ENCODE data around the gene DHRSX. TPM values are rescaled to one million over a fixed set of nuclear protein-coding genes. Genes with fewer than 3 reads are reported as not detected.

The DHRSX gene
- total and polyA plus RNA-seq, 2 of the 13 experiments (the other 11 are each of a cell fraction or from before 2014, with no cell fraction given): 15.5 to 24.3 TPM

GRCh38 chrX:2488621-2489285, 12.0 kb downstream of the DHRSX start:
- BruUV-seq (replicated peaks): no TSS peak
- no peak for DNase-seq (ENCODE audit: low spot score)
- Histone ChIP-seq H3K4me1 (ENCODE audit: insufficient read depth, low read length) (0 out of 2 replicates have a peak, but pooled peaks cover 15% of the 10 kb centered on the region), H3K9me3 (ENCODE audit: low read length) (no peaks in the 10 kb centered on the region), H3K4me3 (replicated peaks in 1 of 3; ENCODE audit: insufficient read depth in 1 of 3, low read depth in 2 of 3, low read length in 3 of 3) (no peak overlapping the region), H3K9ac (ENCODE audit: insufficient read depth, low read depth, low read length) (no peak overlapping the region), H3K27me3 (ENCODE audit: control insufficient read depth in 1 of 2, insufficient read depth in 2 of 2, low read length in 2 of 2) (no peaks in the 10 kb centered on the region), H4K20me1 (ENCODE audit: insufficient read depth, low read length) (peaks cover 13% of the 10 kb centered on the region; the same call in 1 of the 2 replicates), H3K79me2 (ENCODE audit: insufficient read depth, low read length) (peaks cover 24% of the 10 kb centered on the region), H2AFZ (ENCODE audit: low read length) (no peak overlapping the region), H3K27ac (ENCODE audit: extremely low read length, insufficient read depth, low read length) (no peak overlapping the region), H3K4me2 (ENCODE audit: low read depth, low read length) (no peak overlapping the region), H3K36me3 (replicated peaks in 1 of 2; ENCODE audit: control insufficient read depth in 1 of 2, insufficient read depth in 2 of 2, low read length in 2 of 2) (peaks cover 17 to 68% of the 10 kb centered on the region in 2 experiments)
- in situ Hi-C loops (cut with HindIII; ENCODE audit: extremely low pct_ligation_motif_present, low pct_unique_long_range_greater_than_20kb): no loop called here
- CTCF ChIA-PET (ENCODE audit: low intra/inter-chr PET ratio, low total read pairs): no interaction called here
- POLR2A ChIA-PET: no interaction called here
- intact Hi-C loops (cut with micrococcal nuclease; ENCODE audit: unreplicated experiment): no loop called here
- WGBS (ENCODE audit: low lambda C conversion rate): over 99% methylated on average over 40 of the region's 50 CpGs
- peak; percentile 2; the same call in 1 of the 2 replicates for TF ChIP-seq ZC3H13 (CRISPR knock-in tag; IDR thresholded peaks at IDR 0.05)
- TF ChIP-seq MTERF4 (CRISPR knock-in tag; IDR thresholded peaks at IDR 0.05): no peak
- TF ChIP-seq AGO2 (optimal IDR thresholded peaks at IDR 0.05; ENCODE audit: low read depth, low read length): peak; percentile 53
- TF ChIP-seq PCBP2 (optimal IDR thresholded peaks at IDR 0.05; ENCODE audit: low read depth, low read length, poor library complexity, severe bottlenecking): no peak
- FAIRE-seq: no peak
- ATAC-seq: no peak

GRCh38 chrX:2487366-2487765, 13.4 kb downstream of the DHRSX start:
- no peak overlapping the region for H3K4me2 ChIP-seq (ENCODE audit: low read depth, low read length)
- FAIRE-seq: no peak
- H3K4me3 ChIP-seq (replicated peaks in 1 of 3; ENCODE audit: insufficient read depth in 1 of 3, low read depth in 2 of 3, low read length in 3 of 3): no peak overlapping the region
- H3K79me2 ChIP-seq (ENCODE audit: insufficient read depth, low read length): peaks cover 14% of the 10 kb centered on the region
- no peaks in the 10 kb centered on the region for H3K27me3 ChIP-seq (ENCODE audit: control insufficient read depth in 1 of 2, insufficient read depth in 2 of 2, low read length in 2 of 2)
- POLR2A ChIA-PET: no interaction called here
- CTCF ChIA-PET (ENCODE audit: low intra/inter-chr PET ratio, low total read pairs): no interaction called here
- H2AFZ ChIP-seq (ENCODE audit: low read length): no peak overlapping the region
- no peak overlapping the region for H3K9ac ChIP-seq (ENCODE audit: insufficient read depth, low read depth, low read length)
- DNase-seq (ENCODE audit: low spot score): no peak
- 0 out of 2 replicates have a peak, but pooled peaks cover 8% of the 10 kb centered on the region for H3K4me1 ChIP-seq (ENCODE audit: insufficient read depth, low read length)
- TSS peak; percentile 33 for BruUV-seq (replicated peaks)
- 95% methylated on average over 15 of the region's 16 CpGs for WGBS (ENCODE audit: low lambda C conversion rate)
- H3K27ac ChIP-seq (ENCODE audit: extremely low read length, insufficient read depth, low read length): no peak overlapping the region
- ATAC-seq: no peak
- H4K20me1 ChIP-seq (ENCODE audit: insufficient read depth, low read length): 0 out of 2 replicates have a peak, but pooled peaks cover 5% of the 10 kb centered on the region
- in situ Hi-C loops (cut with HindIII; ENCODE audit: extremely low pct_ligation_motif_present, low pct_unique_long_range_greater_than_20kb): no loop called here
- intact Hi-C loops (cut with micrococcal nuclease; ENCODE audit: unreplicated experiment): no loop called here
- H3K36me3 ChIP-seq (replicated peaks in 1 of 2; ENCODE audit: control insufficient read depth in 1 of 2, insufficient read depth in 2 of 2, low read length in 2 of 2): peaks cover 16 to 62% of the 10 kb centered on the region in 2 experiments
- H3K9me3 ChIP-seq (ENCODE audit: low read length): no peaks in the 10 kb centered on the region
- TF ChIP-seq EHMT2 (IDR thresholded peaks at IDR 0.05; ENCODE audit: borderline replicate concordance, low read depth, low read length) (no peak), ZNF660 (CRISPR knock-in tag; IDR thresholded peaks at IDR 0.05; ENCODE audit: borderline replicate concordance, low read depth) (no peak), CBX2 (IDR thresholded peaks at IDR 0.05; ENCODE audit: low read depth, low read length) (no peak), CBX2 (CRISPR knock-in tag; IDR thresholded peaks at IDR 0.05; ENCODE audit: low read depth) (no peak), ZBTB10 (CRISPR knock-in tag; IDR thresholded peaks at IDR 0.05; ENCODE audit: borderline replicate concordance) (no peak), YY1 (IDR thresholded peaks at IDR 0.05; ENCODE audit: insufficient read depth, insufficient replicate concordance, low read depth, low read length) (no peak), ZFP90 (CRISPR knock-in tag; IDR thresholded peaks at IDR 0.05; ENCODE audit: borderline replicate concordance) (no peak), HCFC1 (IDR thresholded peaks at IDR 0.05; ENCODE audit: low read depth, low read length) (no peak)

Measured in HepG2 (cell line).